IMR-90 (cell line): ENCODE data around the gene CFAP206. TPM values are rescaled to one million over a fixed set of nuclear protein-coding genes. Genes with fewer than 3 reads are reported as not detected.

Experiments used
- ATAC-seq: fragments of 200-7000 bp; cut with Tn5 transposase; 2 replicates; pipeline ENCODE4 v1.9.1; 2020; ENCODE audit warnings: low read depth, mild to moderate bottlenecking, moderate library complexity
- BruUV-seq: library from RNA; stranded (reverse); fragments of 400-500 nt; replicated peaks from 2 replicates; lab custom pipeline; 2021; lab: Mats Ljungman, UMichigan
- CTCF ChIA-PET: fragments of 300-600 bp; formaldehyde crosslinking; extraction: SDS; loops from one replicate; lab custom pipeline; 2021; ENCODE audit warnings: antibody characterized with exemption; lab: Yijun Ruan, JAX
- POLR2A ChIA-PET: fragments of 300-600 bp; sonication (Branson Sonifier 250); formaldehyde crosslinking; loops from one replicate; lab custom pipeline; 2022; ENCODE audit warnings: antibody characterized with exemption; ENCODE audit not compliant: unreplicated experiment; lab: Charles Lee
- DNase-seq: peaks from one replicate; pipeline ENCODE4 v3.0.0; 2013
- H2AFZ ChIP-seq: replicated peaks from 2 replicates; pipeline ENCODE3; 2013; ENCODE audit warnings: low read length, mild to moderate bottlenecking; ENCODE audit not compliant: poor library complexity
- H2AK5ac ChIP-seq: 2 replicates; pipeline ENCODE4 v1.6.1; 2013; ENCODE audit warnings: low read depth, low read length, inconsistent platforms
- H2AK9ac ChIP-seq: replicated peaks from 2 replicates; pipeline ENCODE3; 2013; ENCODE audit warnings: mild to moderate bottlenecking, low read depth, low read length, moderate library complexity; ENCODE audit not compliant: poor library complexity
- H2BK120ac ChIP-seq: 2 replicates; pipeline ENCODE4 v1.6.1; 2013; ENCODE audit warnings: low read depth, low read length, inconsistent platforms
- H2BK15ac ChIP-seq: 3 replicates; pipeline ENCODE4 v1.6.1; 2013; ENCODE audit warnings: low read depth, low read length, inconsistent platforms
- H2BK20ac ChIP-seq: 2 replicates; pipeline ENCODE4 v1.6.1; 2013; ENCODE audit warnings: low read depth, mild to moderate bottlenecking, inconsistent platforms, low read length, moderate library complexity
- H2BK5ac ChIP-seq: 2 replicates; pipeline ENCODE4 v1.6.1; 2013; ENCODE audit warnings: mild to moderate bottlenecking, low read depth, low read length, inconsistent platforms; ENCODE audit not compliant: poor library complexity, severe bottlenecking
- H3K14ac ChIP-seq: replicated peaks from 2 replicates; pipeline ENCODE4 v1.6.1; 2013; ENCODE audit warnings: low read depth, low read length, inconsistent platforms
- H3K18ac ChIP-seq: 2 replicates; pipeline ENCODE4 v1.6.1; 2013; ENCODE audit warnings: low read depth, low read length, control low read depth
- H3K23ac ChIP-seq: 2 replicates; pipeline ENCODE4 v1.6.1; 2013; ENCODE audit warnings: low read depth, low read length, inconsistent platforms
- H3K27ac ChIP-seq: 2 replicates; pipeline ENCODE4 v1.5.1; 2013; ENCODE audit warnings: mild to moderate bottlenecking, control low read depth, low read length; ENCODE audit not compliant: insufficient read depth
- H3K27me3 ChIP-seq: 2 replicates; pipeline ENCODE4 v1.6.1; 2013; ENCODE audit warnings: low read length; ENCODE audit not compliant: control insufficient read depth, insufficient read depth
- H3K36me3 ChIP-seq: 2 replicates; pipeline ENCODE4 v1.6.1; 2013; ENCODE audit warnings: low read length, mixed read lengths; ENCODE audit not compliant: control insufficient read depth, insufficient read depth
- H3K4ac ChIP-seq: 2 replicates; pipeline ENCODE4 v1.6.1; 2013; ENCODE audit warnings: low read depth, low read length, inconsistent platforms
- H3K4me1 ChIP-seq: 2 replicates; pipeline ENCODE4 v1.6.1; 2013; ENCODE audit warnings: low read length, mixed read lengths; ENCODE audit not compliant: control insufficient read depth, insufficient read depth
- H3K4me2 ChIP-seq: 2 replicates; pipeline ENCODE4 v1.6.1; 2013; ENCODE audit warnings: low read depth, mild to moderate bottlenecking, control low read depth, low read length, moderate library complexity
- H3K4me3 ChIP-seq: 2 replicates; pipeline ENCODE4 v1.5.1; 2013; ENCODE audit warnings: low read depth, mild to moderate bottlenecking, control low read depth, low read length, moderate library complexity; ENCODE audit not compliant: insufficient read depth
- H3K56ac ChIP-seq: 2 replicates; pipeline ENCODE4 v1.6.1; 2013; ENCODE audit warnings: low read length, inconsistent platforms; ENCODE audit not compliant: insufficient read depth; ENCODE audit errors: extremely low read depth
- H3K79me1 ChIP-seq, 2 experiments: 2 replicates each; pipeline ENCODE4 v1.6.1; 2013; ENCODE audit warnings: low read length in 2 of 2, inconsistent platforms in 1 of 2, low read depth in 1 of 2
- H3K9ac ChIP-seq: 2 replicates; pipeline ENCODE4 v1.6.1; 2013; ENCODE audit warnings: low read depth, low read length, control low read depth
- H3K9me1 ChIP-seq: 2 replicates; pipeline ENCODE4 v1.6.1; 2013; ENCODE audit warnings: low read length, inconsistent platforms; ENCODE audit not compliant: insufficient read depth
- H3K9me3 ChIP-seq: 2 replicates; pipeline ENCODE4 v1.6.1; 2013; ENCODE audit warnings: low read length; ENCODE audit not compliant: control insufficient read depth, insufficient read depth
- H4K20me1 ChIP-seq: 2 replicates; pipeline ENCODE4 v1.6.1; 2013; ENCODE audit warnings: low read length, inconsistent platforms; ENCODE audit not compliant: insufficient read depth
- H4K5ac ChIP-seq: 2 replicates; pipeline ENCODE4 v1.6.1; 2013; ENCODE audit warnings: mild to moderate bottlenecking, low read depth, low read length, control low read depth
- H4K8ac ChIP-seq, 2 experiments: 2 replicates each; pipeline ENCODE4 v1.6.1; 2013; ENCODE audit warnings: low read depth in 2 of 2, low read length in 2 of 2, control low read depth in 1 of 2, inconsistent platforms in 1 of 2
- H4K91ac ChIP-seq: 2 replicates; pipeline ENCODE4 v1.6.1; 2013; ENCODE audit warnings: low read depth, low read length, inconsistent platforms; ENCODE audit not compliant: insufficient read depth
- BHLHE40 ChIP-seq: fragments of 150-350 bp; IDR thresholded peaks from 2 replicates; pipeline ENCODE4 v1.6.1; 2016; ENCODE audit warnings: mild to moderate bottlenecking, low read depth, low read length
- CEBPB ChIP-seq: IDR thresholded peaks from 2 replicates; pipeline ENCODE4 v1.6.1; 2012; ENCODE audit warnings: low read depth, low read length, improper control_type of control experiment
- CHD1 ChIP-seq: IDR thresholded peaks from 2 replicates; pipeline ENCODE4 v1.6.1; 2012; ENCODE audit warnings: low read depth, low read length, improper control_type of control experiment
- ELK1 ChIP-seq: fragments of 150-350 bp; IDR thresholded peaks from 2 replicates; pipeline ENCODE4 v1.6.1; 2016; ENCODE audit warnings: low read depth, mild to moderate bottlenecking, low read length, moderate library complexity, borderline replicate concordance
- FOS ChIP-seq: fragments of 150-350 bp; IDR thresholded peaks from 2 replicates; pipeline ENCODE4 v1.6.1; 2016; ENCODE audit warnings: low read depth, low read length
- MAZ ChIP-seq: IDR thresholded peaks from 2 replicates; pipeline ENCODE4 v1.6.1; 2012; ENCODE audit warnings: low read depth, mild to moderate bottlenecking, low read length, improper control_type of control experiment, moderate library complexity, borderline replicate concordance
- NFE2L2 ChIP-seq: fragments of 150-350 bp; IDR thresholded peaks from 2 replicates; pipeline ENCODE4 v1.6.1; 2016; ENCODE audit warnings: low read depth, mild to moderate bottlenecking, low read length
- POLR2A ChIP-seq: IDR thresholded peaks from 2 replicates; pipeline ENCODE4 v1.6.1; 2012; ENCODE audit warnings: mild to moderate bottlenecking, low read depth, low read length
- RAD21 ChIP-seq: IDR thresholded peaks from 2 replicates; pipeline ENCODE4 v1.6.1; 2012; ENCODE audit warnings: low read length, improper control_type of control experiment
- RCOR1 ChIP-seq: IDR thresholded peaks from 2 replicates; pipeline ENCODE4 v1.6.1; 2012; ENCODE audit warnings: mild to moderate bottlenecking, low read length, improper control_type of control experiment; ENCODE audit not compliant: insufficient replicate concordance
- RFX5 ChIP-seq: IDR thresholded peaks from 2 replicates; pipeline ENCODE4 v1.8.0; 2012; ENCODE audit warnings: low read depth, mild to moderate bottlenecking, low read length, moderate library complexity
- USF2 ChIP-seq: fragments of 150-350 bp; IDR thresholded peaks from 2 replicates; pipeline ENCODE4 v1.6.1; 2017; ENCODE audit warnings: mild to moderate bottlenecking, antibody characterized with exemption, low read length, low read depth
- WGBS, 2 experiments: methylation state at CpG; one replicate each; pipeline versions ENCODE4 v1.1.5 to v1.1.7; 2013; ENCODE audit warnings: missing lambda C conversion rate in 2 of 2; ENCODE audit not compliant: insufficient read length in 1 of 2; ENCODE audit errors: extremely low coverage in 2 of 2; 5-methylcytosine and 5-hydroxymethylcytosine counted together
- dilution Hi-C: fragments of 300-500 bp; cut with HindIII; formaldehyde crosslinking; loops from one replicate; pipeline ENCODE4 v1.14.3; 2018; ENCODE audit warnings: low sequenced_read_pairs; ENCODE audit not compliant: unreplicated experiment
- in situ Hi-C: fragments of 300-500 bp; cut with MboI; formaldehyde crosslinking; loops from 3 replicates; pipeline ENCODE4 v1.14.3; 2019; ENCODE audit warnings: low sequenced_read_pairs, inconsistent platforms, mixed read lengths
- intact Hi-C: fragments of 100-400 bp; cut with micrococcal nuclease; formaldehyde crosslinking; loops from 2 replicates; pipeline ENCODE4 v1.10.0; 2022
- polyA plus RNA-seq, 3 experiments: library from polyadenylated mRNA; depleted of rRNA; stranded (reverse); fragments of >200 nt; gene quantifications; 2 replicates each; pipeline ENCODE4 v1.2.3, GENCODE V29; 2012; ENCODE audit warnings: low replicate concordance in 1 of 3
- total RNA-seq: library from RNA; depleted of rRNA; stranded (reverse); fragments of >200 nt; gene quantifications from 2 replicates; pipeline ENCODE4 v1.2.3, GENCODE V29; 2012

Gene CFAP206
- total and polyA plus RNA-seq, 2 of the 4 experiments (the other 2 are of a cell fraction): under 0.01 to 0.09 TPM

- no peak overlapping the region for H2BK120ac ChIP-seq
- H3K4me3 ChIP-seq: no peak overlapping the region
- POLR2A ChIA-PET: no interaction called here
- H4K20me1 ChIP-seq: no peaks in the 10 kb centered on the region
- H2BK5ac ChIP-seq: no peak overlapping the region
- no peak overlapping the region for H3K18ac ChIP-seq
- no peak overlapping the region for H2BK15ac ChIP-seq
- intact Hi-C loops: no loop called here
- no peaks in the 10 kb centered on the region for H3K9me3 ChIP-seq
- no peak overlapping the region for H4K5ac ChIP-seq
- in situ Hi-C loops: no loop called here
- H4K91ac ChIP-seq: no peak overlapping the region
- H2BK20ac ChIP-seq: no peak overlapping the region
- H4K8ac ChIP-seq: no peak overlapping the region
- no peak overlapping the region for H2AK9ac ChIP-seq
- dilution Hi-C loops: no loop called here
- no peak overlapping the region for H3K27ac ChIP-seq
- no peak overlapping the region for H3K9ac ChIP-seq
- no peak for DNase-seq
- H2AFZ ChIP-seq: no peak overlapping the region
- H3K9me1 ChIP-seq: no peaks in the 10 kb centered on the region
- no peaks in the 10 kb centered on the region for H3K79me1 ChIP-seq
- no peaks in the 10 kb centered on the region for H3K4me1 ChIP-seq
- TF ChIP-seq POLR2A: no peak
- TF ChIP-seq CHD1: no peak
- TF ChIP-seq FOS: no peak
- no peak for TF ChIP-seq USF2
- TF ChIP-seq CEBPB: no peak
- TF ChIP-seq ELK1: no peak
- TF ChIP-seq NFE2L2: no peak
- TF ChIP-seq RCOR1: no peak
- TF ChIP-seq RAD21: no peak
- no peak for TF ChIP-seq RFX5
- TF ChIP-seq MAZ: no peak
- TF ChIP-seq BHLHE40: no peak
- no peak overlapping the region for H3K14ac ChIP-seq
- WGBS, 2 experiments: no CpG with 5 or more reads among the region's 2 CpGs
- no peaks in the 10 kb centered on the region for H3K27me3 ChIP-seq
- ATAC-seq: no peak
- no peak overlapping the region for H3K23ac ChIP-seq
- H3K56ac ChIP-seq: no peak overlapping the region
- H3K36me3 ChIP-seq: no peaks in the 10 kb centered on the region
- BruUV-seq: no TSS peak
- no peak overlapping the region for H3K4me2 ChIP-seq
- H2AK5ac ChIP-seq: no peak overlapping the region
- no peak overlapping the region for H3K4ac ChIP-seq
- CTCF ChIA-PET: no interaction called here
Observed at GRCh38 chr6:87421576-87421975, 13.8 kb downstream of the CFAP206 start.
